ENCODE measurements around the gene THAP4.

Gene THAP4

DNA sequence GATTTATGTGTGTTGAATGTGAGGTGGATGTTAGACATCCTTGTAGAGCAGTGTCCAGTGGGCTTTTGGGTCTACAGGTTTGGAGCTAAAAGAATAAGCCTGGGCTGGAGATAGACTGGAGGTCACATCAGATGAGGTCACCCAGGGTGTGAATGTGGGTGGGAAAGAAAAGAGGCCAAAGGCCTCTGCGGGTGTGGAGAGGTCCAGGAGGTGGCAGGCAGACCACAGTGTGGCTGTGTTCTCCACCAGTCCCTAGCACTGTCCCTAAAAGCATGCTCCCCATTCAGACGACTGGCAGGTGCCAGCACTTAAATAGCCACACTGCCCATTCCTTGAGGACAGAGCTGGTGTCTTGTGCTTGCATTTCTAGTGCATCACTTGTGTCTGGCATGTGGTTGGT lies 4.7 kb upstream of the THAP4 start:
- no peaks in the 10 kb centered on the region for H3K27me3 Mint-ChIP-seq
- peaks cover 59% of the 10 kb centered on the region for H3K4me1 Mint-ChIP-seq
- ATAC-seq (replicated peaks; ENCODE audit: extremely low read depth, poor library complexity, severe bottlenecking) (no peak), DNase-seq (ENCODE audit: low spot score in 2 of 2) (no peak)
- H3K4me3 Mint-ChIP-seq = no peak overlapping the region
- peaks cover 18% of the 10 kb centered on the region for H3K36me3 Mint-ChIP-seq (ENCODE audit: insufficient read depth)
- no peaks in the 10 kb centered on the region for H3K9me3 Mint-ChIP-seq
- no peak overlapping the region for H3K27ac Mint-ChIP-seq (ENCODE audit: low read depth)

DNA sequence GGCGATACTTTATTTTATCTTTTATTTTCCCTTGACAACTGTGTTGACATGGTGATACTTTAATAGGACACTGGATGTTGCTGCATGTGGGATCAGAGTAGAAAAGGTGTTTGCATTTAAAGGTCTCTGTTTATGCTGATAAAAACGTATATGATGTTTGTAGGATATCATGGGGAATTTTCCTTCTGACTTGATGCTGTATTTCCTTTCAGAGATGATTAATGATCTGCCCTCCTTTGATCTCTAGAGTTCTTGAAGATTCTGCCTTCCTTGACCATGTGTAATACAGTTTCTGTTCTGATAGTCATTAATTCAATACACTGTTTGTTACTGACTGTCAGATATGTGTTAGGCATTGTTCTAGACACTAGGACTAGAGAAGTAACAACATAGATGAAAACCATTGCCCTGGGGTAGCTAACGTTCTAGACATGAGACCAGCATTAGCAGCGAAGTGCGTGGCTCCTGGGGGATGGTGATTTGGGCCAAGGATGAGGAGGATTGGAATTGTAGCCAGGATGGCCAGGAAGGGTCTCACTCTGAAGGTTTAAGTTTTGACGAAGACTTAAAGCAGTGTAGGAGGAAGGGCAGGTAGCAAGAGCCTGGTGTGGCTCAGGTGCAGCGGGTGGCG lies 3.3 kb upstream of the THAP4 start:
- peak overlapping the region; percentile 65 for H3K27ac Mint-ChIP-seq (ENCODE audit: low read depth)
- no peaks in the 10 kb centered on the region for H3K9me3 Mint-ChIP-seq
- H3K4me1 Mint-ChIP-seq = peaks cover 66% of the 10 kb centered on the region
- H3K4me3 Mint-ChIP-seq = no peak overlapping the region
- no peaks in the 10 kb centered on the region for H3K27me3 Mint-ChIP-seq
- DNase-seq (ENCODE audit: low spot score in 2 of 2) = no peak
- no peak for ATAC-seq (replicated peaks; ENCODE audit: extremely low read depth, poor library complexity, severe bottlenecking)
- H3K36me3 Mint-ChIP-seq (ENCODE audit: insufficient read depth) = peaks cover 18% of the 10 kb centered on the region

DNA sequence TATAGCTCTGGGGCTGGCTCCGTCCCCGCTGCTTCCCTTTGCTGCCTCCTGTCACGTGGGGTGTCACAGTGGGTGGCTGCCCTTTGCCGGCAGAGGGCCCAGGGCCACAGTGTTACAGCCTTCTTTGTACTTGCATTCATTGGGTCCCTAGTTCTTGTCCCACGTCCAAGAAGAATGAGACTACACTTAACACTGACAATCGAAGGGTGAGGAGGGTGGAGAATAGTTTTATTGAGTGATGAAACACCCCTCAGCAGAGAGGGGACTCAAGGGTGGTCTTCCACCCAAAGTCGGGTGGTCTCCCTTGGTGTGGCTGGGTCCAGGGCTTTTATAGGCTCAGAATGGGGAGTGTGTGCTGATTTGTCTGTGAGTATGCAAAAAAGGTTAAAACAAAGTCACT lies 2.4 kb upstream of the THAP4 start:
- H3K27me3 Mint-ChIP-seq = no peaks in the 10 kb centered on the region
- H3K9me3 Mint-ChIP-seq = no peaks in the 10 kb centered on the region
- DNase-seq (ENCODE audit: low spot score in 2 of 2) (no peak), ATAC-seq (replicated peaks; ENCODE audit: extremely low read depth, poor library complexity, severe bottlenecking) (no peak)
- no peak overlapping the region for H3K4me3 Mint-ChIP-seq
- peaks cover 15% of the 10 kb centered on the region for H3K36me3 Mint-ChIP-seq (ENCODE audit: insufficient read depth)
- peaks cover 60% of the 10 kb centered on the region for H3K4me1 Mint-ChIP-seq
- H3K27ac Mint-ChIP-seq (ENCODE audit: low read depth) = no peak overlapping the region

DNA sequence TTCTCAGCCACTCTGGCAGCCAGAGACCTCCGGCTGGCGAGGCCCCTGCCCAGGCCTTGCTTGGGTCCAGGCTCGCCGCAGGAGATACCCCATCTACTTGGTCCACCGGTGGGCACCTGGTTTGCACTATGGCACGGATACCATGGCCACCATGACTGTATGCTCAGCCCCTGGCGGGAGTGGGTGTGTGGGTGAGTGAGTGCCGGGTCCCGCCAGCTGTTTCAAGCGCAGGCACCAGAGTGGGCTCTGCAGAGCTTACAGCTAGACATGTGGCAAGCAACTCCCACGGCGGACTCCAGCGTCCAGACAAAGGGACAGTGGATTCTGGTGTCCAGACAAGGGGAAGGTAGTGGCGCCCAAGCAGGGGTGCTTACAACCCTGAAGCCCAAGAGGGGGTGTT lies 2.0 kb upstream of the THAP4 start:
- Mint-ChIP-seq H3K36me3 (ENCODE audit: insufficient read depth) (peaks cover 11% of the 10 kb centered on the region), H3K4me3 (peak overlapping the region; percentile 81), H3K27ac (ENCODE audit: low read depth) (no peak overlapping the region), H3K4me1 (peaks cover 55% of the 10 kb centered on the region), H3K9me3 (no peaks in the 10 kb centered on the region), H3K27me3 (no peaks in the 10 kb centered on the region)
- DNase-seq (ENCODE audit: low spot score in 2 of 2) (no peak), ATAC-seq (replicated peaks; ENCODE audit: extremely low read depth, poor library complexity, severe bottlenecking) (no peak)

DNA sequence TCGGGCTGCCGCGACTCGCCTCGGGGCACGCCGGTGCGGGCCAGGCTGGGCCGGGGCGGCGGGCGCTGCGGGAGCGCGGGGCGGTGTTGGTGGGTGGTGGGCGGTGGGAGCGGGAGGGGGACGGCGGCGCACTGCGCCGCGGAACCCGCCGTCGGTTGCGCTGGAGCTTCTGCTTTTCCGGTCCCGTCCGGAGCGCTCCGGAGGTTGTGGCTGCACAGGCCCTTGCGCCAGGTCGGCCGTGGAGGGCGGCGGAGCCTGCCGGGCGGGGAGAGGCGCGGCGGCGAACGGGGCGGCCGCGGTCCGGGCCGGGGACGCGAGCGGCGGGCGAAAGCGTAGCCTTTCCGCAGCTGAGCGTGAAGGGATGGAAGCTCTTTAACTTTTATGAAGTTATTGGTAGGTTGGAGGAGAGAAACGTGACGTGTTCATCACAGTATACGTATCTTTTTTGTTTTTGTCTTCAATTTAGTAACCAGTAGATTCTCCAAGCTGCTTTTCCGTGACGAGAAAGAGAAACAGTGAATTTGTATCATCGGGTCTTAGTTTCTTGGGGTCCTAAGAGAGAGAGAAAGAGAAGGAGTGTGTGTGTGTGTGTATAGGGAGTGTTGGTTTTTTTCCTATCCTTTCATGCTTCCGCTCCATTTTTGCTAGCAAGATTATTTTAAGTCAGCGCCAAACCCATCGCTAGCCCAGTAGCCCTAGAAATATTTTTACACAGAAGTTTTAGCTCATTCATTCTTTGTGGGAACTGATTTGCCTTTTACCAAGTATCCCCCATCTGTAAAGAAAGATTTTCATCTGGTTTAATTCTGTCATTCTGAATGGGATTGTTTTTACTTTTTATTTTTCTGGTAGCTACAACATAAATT lies 1.1 kb upstream of the THAP4 start:
- DNase-seq (ENCODE audit: low spot score in 2 of 2) = no peak
- Mint-ChIP-seq H3K27me3 (no peaks in the 10 kb centered on the region), H3K27ac (ENCODE audit: low read depth) (peak overlapping the region; percentile 84), H3K36me3 (ENCODE audit: insufficient read depth) (peaks cover 12% of the 10 kb centered on the region), H3K4me1 (peaks cover 54% of the 10 kb centered on the region), H3K9me3 (no peaks in the 10 kb centered on the region), H3K4me3 (peak overlapping the region; percentile 81)
- ATAC-seq (replicated peaks; ENCODE audit: extremely low read depth, poor library complexity, severe bottlenecking) = peak; percentile 18

DNA sequence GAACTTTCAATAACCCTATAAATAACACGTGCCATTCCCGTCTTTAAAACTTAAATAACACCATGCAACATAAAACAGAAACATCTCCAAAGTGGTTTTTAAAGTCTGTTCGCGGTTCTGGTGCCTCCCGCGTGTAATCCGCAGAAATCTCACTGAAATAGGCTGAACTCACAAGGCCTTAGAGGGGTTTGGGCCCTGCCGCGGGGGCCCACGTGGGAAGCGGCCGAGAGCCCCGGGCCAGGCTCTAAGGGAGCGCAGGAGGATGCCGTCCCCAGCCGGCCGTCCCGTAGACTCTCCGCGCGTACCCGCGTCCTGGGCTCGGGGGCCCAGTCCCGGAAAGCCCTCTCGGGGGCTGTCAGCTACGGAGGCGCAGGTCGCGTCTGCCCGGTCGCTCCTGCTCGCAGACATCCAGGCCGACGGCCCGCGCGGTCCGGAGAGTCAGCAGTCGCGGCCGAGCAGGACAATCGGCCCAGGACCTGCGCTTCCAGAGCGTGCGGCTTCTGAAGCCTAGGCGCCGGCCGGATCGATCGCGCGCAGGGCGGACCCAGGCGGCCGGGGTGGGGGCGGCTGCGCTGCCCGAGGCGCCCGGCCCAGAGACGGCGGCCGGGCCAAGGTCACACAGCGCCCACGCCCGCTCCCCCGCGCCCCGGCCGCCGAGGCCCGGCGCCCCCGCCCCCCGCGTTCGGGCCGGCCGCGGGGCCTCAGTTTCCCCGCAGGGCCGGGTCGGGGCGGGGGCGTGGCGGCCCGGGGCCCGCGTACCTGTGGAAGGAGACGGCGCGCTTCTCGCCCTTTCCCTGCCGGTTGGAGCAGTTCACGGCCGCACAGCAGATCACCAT lies 558 bp downstream of the THAP4 start:
- Mint-ChIP-seq H3K27ac (ENCODE audit: low read depth) (peak overlapping the region; percentile 44), H3K4me1 (peaks cover 41% of the 10 kb centered on the region), H3K9me3 (no peaks in the 10 kb centered on the region), H3K36me3 (ENCODE audit: insufficient read depth) (peaks cover 14% of the 10 kb centered on the region), H3K27me3 (no peaks in the 10 kb centered on the region), H3K4me3 (peak overlapping the region; percentile 77)
- DNase-seq (ENCODE audit: low spot score in 2 of 2) = no peak
- ATAC-seq (replicated peaks; ENCODE audit: extremely low read depth, poor library complexity, severe bottlenecking) = peak; percentile 42

DNA sequence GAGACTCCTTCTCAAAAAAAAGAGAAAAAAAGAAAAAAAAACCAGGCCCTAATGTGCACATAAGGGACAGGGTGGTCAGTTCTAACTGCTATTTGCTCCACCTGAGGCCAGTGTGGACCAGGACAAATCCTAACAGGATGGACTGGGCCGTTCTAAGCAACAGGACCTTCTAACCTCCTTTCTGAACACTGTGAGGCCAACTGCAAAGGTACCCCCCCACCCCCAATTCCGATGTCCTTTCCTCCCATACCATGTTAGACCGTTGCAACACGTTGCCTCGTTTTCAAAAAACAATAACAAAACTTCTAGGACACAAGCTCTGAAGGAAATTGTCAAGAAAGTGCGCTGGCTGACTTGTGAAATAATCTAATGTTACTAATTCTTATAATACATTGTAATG lies 1.2 kb downstream of the THAP4 start:
- Mint-ChIP-seq H3K4me3 (peak overlapping the region; percentile 77), H3K27me3 (no peaks in the 10 kb centered on the region), H3K36me3 (ENCODE audit: insufficient read depth) (peaks cover 17% of the 10 kb centered on the region), H3K9me3 (no peaks in the 10 kb centered on the region), H3K27ac (ENCODE audit: low read depth) (peak overlapping the region; percentile 44), H3K4me1 (peaks cover 35% of the 10 kb centered on the region)
- no peak for ATAC-seq (replicated peaks; ENCODE audit: extremely low read depth, poor library complexity, severe bottlenecking)
- DNase-seq (ENCODE audit: low spot score in 2 of 2) = no peak

DNA sequence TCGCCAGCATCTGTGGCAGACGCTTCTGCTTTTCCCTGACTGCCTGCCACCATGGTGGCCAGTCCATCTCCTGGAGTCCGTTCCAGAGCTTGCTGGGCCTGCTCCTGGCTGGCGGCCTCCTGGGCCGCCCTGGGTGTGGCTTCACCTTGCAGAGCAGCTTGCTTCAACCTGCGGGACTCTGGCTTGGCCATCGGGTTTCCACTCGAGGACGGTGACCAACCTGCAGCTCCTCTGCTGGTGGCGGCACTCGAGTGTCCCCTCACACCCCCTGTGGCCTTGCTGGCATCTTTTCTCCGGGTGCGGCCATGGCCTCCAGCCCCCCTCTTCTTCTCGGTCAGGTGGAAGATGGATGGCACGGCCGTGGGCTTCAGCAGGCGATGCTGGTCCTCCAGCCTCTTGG lies 3.4 kb downstream of the THAP4 start:
- DNase-seq (ENCODE audit: low spot score in 2 of 2) (no peak), ATAC-seq (replicated peaks; ENCODE audit: extremely low read depth, poor library complexity, severe bottlenecking) (no peak)
- no peak overlapping the region for H3K4me3 Mint-ChIP-seq
- peaks cover 18% of the 10 kb centered on the region for H3K36me3 Mint-ChIP-seq (ENCODE audit: insufficient read depth)
- H3K27ac Mint-ChIP-seq (ENCODE audit: low read depth) = no peak overlapping the region
- no peaks in the 10 kb centered on the region for H3K9me3 Mint-ChIP-seq
- H3K4me1 Mint-ChIP-seq = peaks cover 24% of the 10 kb centered on the region
- no peaks in the 10 kb centered on the region for H3K27me3 Mint-ChIP-seq

DNA sequence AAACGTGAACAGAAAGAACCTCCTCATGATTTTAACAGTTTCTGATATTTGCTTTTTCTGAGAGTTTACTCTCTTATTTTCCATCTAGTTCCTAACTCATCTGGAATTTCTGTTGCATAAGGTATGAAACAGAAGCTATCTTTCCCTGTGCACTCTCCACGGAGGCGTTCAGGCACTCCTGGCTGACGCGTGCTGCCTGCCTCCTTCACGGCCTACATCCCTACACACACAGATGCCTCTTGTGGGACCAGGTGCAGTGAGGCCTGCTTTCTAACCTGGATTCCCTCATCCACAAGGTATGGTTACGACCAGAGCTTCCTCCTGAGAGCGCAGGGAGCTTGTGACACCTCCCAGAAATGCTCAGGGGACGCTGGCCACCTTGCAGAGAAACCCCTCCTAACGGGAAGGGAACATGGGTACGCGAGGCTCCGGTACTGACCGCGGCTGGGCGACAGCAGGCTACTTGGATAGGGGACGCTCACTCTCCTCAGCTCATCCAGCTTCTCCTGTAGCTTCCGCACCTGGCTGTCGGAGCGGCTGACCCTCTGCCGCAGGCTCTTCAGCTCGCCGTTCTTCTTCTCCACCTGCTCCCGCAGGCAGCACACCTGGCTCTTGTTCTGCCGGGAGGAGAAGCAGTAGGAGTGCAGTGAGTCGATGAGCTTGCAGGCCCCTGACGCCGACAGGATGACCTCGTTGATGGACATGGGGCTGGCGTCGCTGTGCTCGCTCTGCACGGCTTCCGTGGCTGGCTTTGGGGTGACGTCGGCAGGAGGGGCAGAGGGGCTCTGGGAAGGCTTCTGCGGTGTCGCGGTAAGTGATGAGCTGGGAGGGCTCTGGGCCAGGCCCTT lies 4.3 kb downstream of the THAP4 start:
- Mint-ChIP-seq H3K4me3 (no peak overlapping the region), H3K27me3 (no peaks in the 10 kb centered on the region), H3K9me3 (no peaks in the 10 kb centered on the region), H3K4me1 (peaks cover 25% of the 10 kb centered on the region), H3K36me3 (ENCODE audit: insufficient read depth) (peaks cover 12% of the 10 kb centered on the region), H3K27ac (ENCODE audit: low read depth) (no peak overlapping the region)
- ATAC-seq (replicated peaks; ENCODE audit: extremely low read depth, poor library complexity, severe bottlenecking) (no peak), DNase-seq (ENCODE audit: low spot score in 2 of 2) (no peak)

DNA sequence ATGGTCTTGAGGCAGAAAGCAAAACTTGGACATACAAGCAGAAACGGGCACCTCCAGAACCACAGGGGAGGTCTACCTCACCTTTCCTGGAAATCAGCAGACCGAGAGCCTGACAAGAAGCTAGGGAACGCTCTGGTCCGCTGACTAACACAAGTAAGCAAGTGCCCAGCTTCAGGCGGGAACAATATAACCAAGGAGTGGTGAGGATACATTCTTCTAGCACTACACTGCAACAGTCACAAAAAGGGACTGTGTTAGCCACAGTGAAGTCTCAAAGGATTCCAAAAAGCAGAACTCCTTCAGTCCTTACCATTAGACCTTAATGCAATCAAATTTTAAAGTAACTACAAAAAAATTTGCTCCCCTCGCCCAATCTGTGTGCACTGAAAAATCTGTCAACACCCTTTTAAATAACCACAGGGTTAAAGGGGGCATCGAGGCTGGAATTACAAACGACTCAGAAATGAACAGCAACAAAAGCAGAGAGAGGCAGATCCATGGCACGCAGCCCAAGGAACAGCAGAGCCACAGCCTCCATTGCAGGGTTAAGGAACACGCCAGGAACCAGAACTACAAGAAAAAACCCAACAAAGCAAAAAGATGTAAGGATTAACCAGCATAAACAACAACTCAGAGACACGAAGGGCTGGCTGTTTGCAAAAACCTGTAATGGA lies 7.1 kb downstream of the THAP4 start:
- DNase-seq (ENCODE audit: low spot score in 2 of 2) (no peak), ATAC-seq (replicated peaks; ENCODE audit: extremely low read depth, poor library complexity, severe bottlenecking) (no peak)
- Mint-ChIP-seq H3K9me3 (no peaks in the 10 kb centered on the region), H3K36me3 (ENCODE audit: insufficient read depth) (peaks cover 14% of the 10 kb centered on the region), H3K4me3 (no peak overlapping the region), H3K4me1 (peaks cover 25% of the 10 kb centered on the region), H3K27ac (ENCODE audit: low read depth) (no peak overlapping the region), H3K27me3 (no peaks in the 10 kb centered on the region)

DNA sequence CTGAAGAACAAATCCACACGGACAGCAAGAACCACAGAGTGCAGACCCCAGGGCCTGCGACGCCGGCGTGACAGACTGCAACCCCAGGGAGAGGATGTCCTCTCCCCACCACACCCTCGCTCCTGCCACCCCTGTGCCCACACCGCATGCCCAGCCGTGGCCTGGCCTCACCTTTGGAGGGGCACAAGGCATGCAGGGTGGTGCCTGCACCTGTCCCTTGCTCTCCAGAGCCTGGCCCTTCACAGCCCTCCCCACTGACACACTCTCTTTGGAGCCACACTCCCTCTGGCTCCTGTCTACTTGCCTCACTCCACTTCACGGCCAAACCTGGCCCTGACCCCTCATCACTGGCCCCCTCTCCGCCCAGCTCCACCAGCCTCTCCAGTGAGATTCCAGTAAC lies 9.3 kb downstream of the THAP4 start:
- H3K27me3 Mint-ChIP-seq = no peaks in the 10 kb centered on the region
- no peak for DNase-seq (ENCODE audit: low spot score in 2 of 2)
- no peak overlapping the region for H3K27ac Mint-ChIP-seq (ENCODE audit: low read depth)
- no peak overlapping the region for H3K4me3 Mint-ChIP-seq
- peaks cover 25% of the 10 kb centered on the region for H3K4me1 Mint-ChIP-seq
- no peak for ATAC-seq (replicated peaks; ENCODE audit: extremely low read depth, poor library complexity, severe bottlenecking)
- H3K36me3 Mint-ChIP-seq (ENCODE audit: insufficient read depth) = peaks cover 13% of the 10 kb centered on the region
- H3K9me3 Mint-ChIP-seq = no peaks in the 10 kb centered on the region

DNA sequence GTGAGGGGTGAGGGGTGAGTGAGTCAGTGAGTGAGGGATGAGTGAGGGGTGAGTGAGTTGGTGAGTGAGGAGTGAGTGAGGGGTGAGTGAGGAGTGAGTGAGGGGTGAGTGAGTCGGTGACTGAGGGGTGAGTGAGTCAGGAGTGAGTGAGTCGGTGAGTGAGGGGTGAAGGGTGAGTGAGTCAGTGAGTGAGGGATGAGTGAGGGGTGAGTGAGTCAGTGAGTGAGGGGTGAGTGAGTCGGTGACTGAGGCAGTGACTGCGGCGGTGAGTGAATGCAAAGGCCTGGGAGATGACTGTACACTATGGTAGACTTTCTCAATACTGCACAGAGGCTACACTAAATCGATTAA lies 16.6 kb downstream of the THAP4 start:
- Mint-ChIP-seq H3K4me1 (peaks cover 30% of the 10 kb centered on the region), H3K36me3 (ENCODE audit: insufficient read depth) (peaks cover 2% of the 10 kb centered on the region), H3K4me3 (no peak overlapping the region), H3K27ac (ENCODE audit: low read depth) (no peak overlapping the region), H3K27me3 (no peaks in the 10 kb centered on the region), H3K9me3 (no peaks in the 10 kb centered on the region)
- no peak for ATAC-seq (replicated peaks; ENCODE audit: extremely low read depth, poor library complexity, severe bottlenecking)
- DNase-seq (ENCODE audit: low spot score in 2 of 2) = no peak
